ENCODE data around the gene ANKRD53. TPM values are rescaled to one million over a fixed set of nuclear protein-coding genes. Genes with fewer than 3 reads are reported as not detected.

The ANKRD53 gene
- total and polyA plus RNA-seq, 7 experiments from 2014 or later = 0.21 to 1.5 (median 0.63) TPM; not detected in 3

- H3K27me3 ChIP-seq (ENCODE audit: control insufficient read depth in 2 of 2, insufficient read depth in 2 of 2, low read length in 2 of 2) = no peaks in the 10 kb centered on the region
- no peak overlapping the region for H3K27ac ChIP-seq (ENCODE audit: low read depth, low read length)
- no peaks in the 10 kb centered on the region for H3K36me3 ChIP-seq (ENCODE audit: control insufficient read depth in 2 of 3, insufficient read depth in 3 of 3, low read length in 3 of 3)
- CTCF ChIA-PET = interaction anchor here (0.5 to 1.6 kb wide), 4 partner anchors 10 to 634 kb away, joined by 3 to 6 read pairs (median 3); partner anchors contain the start of gene FIGLA
- no peaks in the 10 kb centered on the region for H3K9me3 ChIP-seq (ENCODE audit: control insufficient read depth in 2 of 3, low read length in 3 of 3)
- H3K36me3 Mint-ChIP-seq = no peaks in the 10 kb centered on the region
- peaks cover 10 to 29% (median 16%) of the 10 kb centered on the region in 5 donors for H3K27me3 Mint-ChIP-seq
- no peak overlapping the region for H3K27ac Mint-ChIP-seq
- peaks cover 0 to 4% of the 10 kb centered on the region in 2 donors for H3K4me1 ChIP-seq (ENCODE audit: control insufficient read depth in 2 of 2, insufficient read depth in 2 of 2, low read length in 2 of 2)
- no peak overlapping the region for H3K4me3 Mint-ChIP-seq
- no peaks in the 10 kb centered on the region for H3K9me3 Mint-ChIP-seq
- peaks cover 7 to 16% (median 11%) of the 10 kb centered on the region in 7 donors for H3K4me1 Mint-ChIP-seq
- DNase-seq = no peak
- no peak overlapping the region for H3K4me3 ChIP-seq (ENCODE audit: low read length)
- intact Hi-C loops (cut with micrococcal nuclease) = loop anchor here in 1 of 2 donors (10.0 kb wide), 1 partner anchor 289 kb away; no protein-coding TSS in a partner anchor
- POLR2A ChIA-PET = no interaction called here
- no peak for ATAC-seq
These were observed 35.1 kb upstream of the ANKRD53 start for GRCh38 chr2:70943205-70943871.

- DNase-seq (no peak), ATAC-seq (no peak)
- Mint-ChIP-seq H3K27ac (peak overlapping the region in 2 of 9 donors; percentile 42 to 51), H3K9me3 (no peaks in the 10 kb centered on the region), H3K36me3 (no peaks in the 10 kb centered on the region), H3K4me1 (peaks cover 10 to 18% (median 12%) of the 10 kb centered on the region in 7 donors), H3K4me3 (no peak overlapping the region), H3K27me3 (peaks cover 6 to 32% (median 17%) of the 10 kb centered on the region in 5 donors)
- Histone ChIP-seq H3K36me3 (ENCODE audit: control insufficient read depth in 2 of 3, insufficient read depth in 3 of 3, low read length in 3 of 3) (no peaks in the 10 kb centered on the region), H3K4me1 (ENCODE audit: control insufficient read depth in 2 of 2, insufficient read depth in 2 of 2, low read length in 2 of 2) (peaks cover 0 to 4% of the 10 kb centered on the region in 2 donors), H3K27me3 (ENCODE audit: control insufficient read depth in 2 of 2, insufficient read depth in 2 of 2, low read length in 2 of 2) (no peaks in the 10 kb centered on the region), H3K4me3 (ENCODE audit: low read length) (no peak overlapping the region), H3K9me3 (ENCODE audit: control insufficient read depth in 2 of 3, low read length in 3 of 3) (no peaks in the 10 kb centered on the region), H3K27ac (ENCODE audit: low read depth, low read length) (no peak overlapping the region)
- ChIA-PET CTCF (interaction anchor here (0.7 to 1.6 kb wide), 4 partner anchors 10 to 640 kb away, joined by 3 to 6 read pairs (median 3); partner anchors contain the start of gene FIGLA), POLR2A (no interaction called here)
- intact Hi-C loops (cut with micrococcal nuclease) = loop anchor here in 1 of 2 donors (10.0 kb wide), 1 partner anchor 289 kb away; no protein-coding TSS in a partner anchor
These were observed 34.2 kb upstream of the ANKRD53 start for GRCh38 chr2:70944111-70944690.

- no peak overlapping the region for H3K27ac Mint-ChIP-seq
- H3K4me3 Mint-ChIP-seq = peak overlapping the region in 1 of 10 donors; percentile 28
- no peaks in the 10 kb centered on the region for H3K9me3 Mint-ChIP-seq
- Histone ChIP-seq H3K27ac (ENCODE audit: low read depth, low read length) (no peak overlapping the region), H3K4me3 (ENCODE audit: low read length) (no peak overlapping the region), H3K4me1 (ENCODE audit: control insufficient read depth in 2 of 2, insufficient read depth in 2 of 2, low read length in 2 of 2) (peaks cover 0 to 4% of the 10 kb centered on the region in 2 donors), H3K9me3 (ENCODE audit: control insufficient read depth in 2 of 3, low read length in 3 of 3) (no peaks in the 10 kb centered on the region), H3K36me3 (ENCODE audit: control insufficient read depth in 2 of 3, insufficient read depth in 3 of 3, low read length in 3 of 3) (no peaks in the 10 kb centered on the region), H3K27me3 (ENCODE audit: control insufficient read depth in 2 of 2, insufficient read depth in 2 of 2, low read length in 2 of 2) (no peaks in the 10 kb centered on the region)
- DNase-seq (peak in 8 of 9 donors; percentile 16 to 56 (median 52)), ATAC-seq (peak; percentile 48)
- POLR2A ChIA-PET = interaction anchor here (1.5 kb wide), 1 partner anchor 644 kb away, joined by 4 read pairs; no protein-coding TSS in a partner anchor
- peaks cover 0 to 25% (median 16%) of the 10 kb centered on the region in 5 donors for H3K27me3 Mint-ChIP-seq
- CTCF ChIA-PET = interaction anchor here (1.0 to 3.5 kb wide), 12 partner anchors 15 to 644 kb away, joined by 3 to 16 read pairs (median 4); partner anchors contain the start of gene FIGLA
- no peaks in the 10 kb centered on the region for H3K36me3 Mint-ChIP-seq
- H3K4me1 Mint-ChIP-seq = peaks cover 10 to 18% (median 14%) of the 10 kb centered on the region in 7 donors
- intact Hi-C loops (cut with micrococcal nuclease) = loop anchor here (1.0 to 10.0 kb wide), 3 partner anchors 76 to 645 kb away; partner anchors contain the start of gene FAM136A (in 1 of the 2)
These were observed 31.5 kb upstream of the ANKRD53 start for GRCh38 chr2:70946832-70947442.

GRCh38 chr2:70947556-70948184 is 30.8 kb upstream of the ANKRD53 start:
- Histone ChIP-seq H3K9me3 (ENCODE audit: control insufficient read depth in 2 of 3, low read length in 3 of 3) (no peaks in the 10 kb centered on the region), H3K4me1 (ENCODE audit: control insufficient read depth in 2 of 2, insufficient read depth in 2 of 2, low read length in 2 of 2) (peaks cover 0 to 4% of the 10 kb centered on the region in 2 donors), H3K27me3 (ENCODE audit: control insufficient read depth in 2 of 2, insufficient read depth in 2 of 2, low read length in 2 of 2) (no peaks in the 10 kb centered on the region), H3K36me3 (ENCODE audit: control insufficient read depth in 2 of 3, insufficient read depth in 3 of 3, low read length in 3 of 3) (no peaks in the 10 kb centered on the region), H3K27ac (ENCODE audit: low read depth, low read length) (no peak overlapping the region), H3K4me3 (ENCODE audit: low read length) (no peak overlapping the region)
- Mint-ChIP-seq H3K4me3 (peak overlapping the region; percentile 73 to 96 (median 84)), H3K9me3 (no peaks in the 10 kb centered on the region), H3K4me1 (peaks cover 10 to 18% (median 14%) of the 10 kb centered on the region in 7 donors), H3K36me3 (no peaks in the 10 kb centered on the region), H3K27me3 (peaks cover 0 to 24% (median 19%) of the 10 kb centered on the region in 5 donors), H3K27ac (no peak overlapping the region)
- intact Hi-C loops (cut with micrococcal nuclease) = loop anchor here (1.0 to 10.0 kb wide), 8 partner anchors 76 to 645 kb away; partner anchors contain the start of gene FAM136A (in 1 of the 2)
- POLR2A ChIA-PET = interaction anchor here (1.5 kb wide), 1 partner anchor 644 kb away, joined by 4 read pairs; no protein-coding TSS in a partner anchor
- ATAC-seq (peak; percentile 12), DNase-seq (peak in 1 of 9 donors; percentile 3)
- CTCF ChIA-PET = interaction anchor here (0.6 to 3.5 kb wide), 13 partner anchors 14 to 643 kb away, joined by 3 to 16 read pairs (median 4); partner anchors contain the start of gene FIGLA

- ATAC-seq = peak; percentile 96
- H3K4me3 ChIP-seq (ENCODE audit: low read length) = no peak overlapping the region
- POLR2A ChIA-PET = interaction anchor here (1.5 kb wide), 1 partner anchor 645 kb away, joined by 4 read pairs; no protein-coding TSS in a partner anchor
- peak; percentile 52 to 78 (median 70) for DNase-seq
- H3K4me3 Mint-ChIP-seq = peak overlapping the region; percentile 73 to 96 (median 84)
- H3K4me1 ChIP-seq (ENCODE audit: control insufficient read depth in 2 of 2, insufficient read depth in 2 of 2, low read length in 2 of 2) = peaks cover 0 to 4% of the 10 kb centered on the region in 2 donors
- no peaks in the 10 kb centered on the region for H3K27me3 ChIP-seq (ENCODE audit: control insufficient read depth in 2 of 2, insufficient read depth in 2 of 2, low read length in 2 of 2)
- H3K4me1 Mint-ChIP-seq = peaks cover 10 to 18% (median 14%) of the 10 kb centered on the region in 7 donors
- no peak overlapping the region for H3K27ac ChIP-seq (ENCODE audit: low read depth, low read length)
- H3K9me3 ChIP-seq (ENCODE audit: control insufficient read depth in 2 of 3, low read length in 3 of 3) = no peaks in the 10 kb centered on the region
- CTCF ChIA-PET = interaction anchor here (0.5 to 3.5 kb wide), 12 partner anchors 13 to 644 kb away, joined by 3 to 16 read pairs (median 4); partner anchors contain the start of gene FIGLA
- peak overlapping the region in 2 of 9 donors; percentile 53 to 71 for H3K27ac Mint-ChIP-seq
- peaks cover under 1 to 29% (median 23%) of the 10 kb centered on the region in 5 donors for H3K27me3 Mint-ChIP-seq
- H3K9me3 Mint-ChIP-seq = no peaks in the 10 kb centered on the region
- H3K36me3 Mint-ChIP-seq = no peaks in the 10 kb centered on the region
- intact Hi-C loops (cut with micrococcal nuclease) = loop anchor here (1.0 to 10.0 kb wide), 7 partner anchors 86 to 646 kb away; partner anchors contain the start of gene FAM136A (in 1 of the 2)
- H3K36me3 ChIP-seq (ENCODE audit: control insufficient read depth in 2 of 3, insufficient read depth in 3 of 3, low read length in 3 of 3) = no peaks in the 10 kb centered on the region
These were observed 30.0 kb upstream of the ANKRD53 start for GRCh38 chr2:70948337-70949003.
